Measurements from ENCODE around the gene DEXI.
"Not testable (repeated sequence)": the region's sequence is repeated elsewhere in the genome, so short reads cannot be mapped to it uniquely, and the experiment has no call there.

The DEXI gene

DNA sequence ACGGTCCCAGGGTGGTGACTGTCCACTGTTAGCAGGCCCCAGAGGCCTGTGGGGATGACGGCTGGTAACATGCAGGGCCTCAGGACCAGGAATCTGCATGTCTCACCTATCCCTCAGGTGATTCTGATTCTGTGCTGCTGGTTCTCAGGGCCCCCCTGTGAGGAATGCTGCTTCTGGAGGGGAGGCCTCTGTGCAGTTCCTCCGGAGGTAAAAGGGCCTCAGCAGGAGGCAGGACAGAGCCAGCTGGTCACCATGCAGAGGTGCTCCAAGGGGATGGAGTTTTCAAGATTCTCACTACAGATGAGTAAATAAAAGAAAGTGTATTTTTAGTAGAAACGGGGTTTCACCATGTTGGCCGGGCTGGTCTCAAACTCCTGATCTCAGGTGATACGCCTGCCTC, 35.9 kb upstream of the DEXI start:
- Mint-ChIP-seq H3K27ac (peak overlapping the region; percentile 18), H3K36me3 (ENCODE audit: low read depth) (peaks cover 56% of the 10 kb centered on the region), H3K4me1 (ENCODE audit: low read depth) (peaks cover 16% of the 10 kb centered on the region), H3K9me3 (no peaks in the 10 kb centered on the region), H3K27me3 (no peaks in the 10 kb centered on the region), H3K4me3 (no peak overlapping the region)

DNA sequence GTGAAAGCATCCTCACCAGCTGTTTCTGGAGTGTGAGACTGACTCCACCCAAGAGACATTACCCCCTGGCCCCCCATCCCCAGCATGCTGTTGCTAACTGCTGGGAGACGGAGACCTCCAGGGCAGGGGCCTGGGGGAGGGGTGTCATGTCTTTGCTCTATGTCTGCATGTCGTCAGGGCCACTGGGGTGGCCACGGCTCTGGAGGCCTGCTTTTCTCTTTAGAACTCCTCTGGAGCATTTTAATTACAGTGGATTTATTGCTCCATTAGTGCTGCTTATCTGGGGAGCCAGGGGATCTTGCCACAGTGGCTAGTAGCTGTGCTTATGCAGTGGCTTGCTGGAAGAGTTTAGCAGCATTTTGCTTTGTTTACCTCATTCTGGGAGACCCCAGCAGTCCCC, 34.4 kb upstream of the DEXI start:
- Mint-ChIP-seq H3K4me1 (ENCODE audit: low read depth) (peaks cover 24% of the 10 kb centered on the region), H3K27me3 (no peaks in the 10 kb centered on the region), H3K27ac (no peak overlapping the region), H3K4me3 (no peak overlapping the region), H3K36me3 (ENCODE audit: low read depth) (peaks cover 63% of the 10 kb centered on the region), H3K9me3 (no peaks in the 10 kb centered on the region)

- Mint-ChIP-seq H3K9me3 (no peaks in the 10 kb centered on the region), H3K4me1 (ENCODE audit: low read depth) (peaks cover 42% of the 10 kb centered on the region), H3K27me3 (no peaks in the 10 kb centered on the region), H3K36me3 (ENCODE audit: low read depth) (peaks cover 61% of the 10 kb centered on the region), H3K4me3 (no peak overlapping the region), H3K27ac (peak overlapping the region; percentile 73)
Observed at GRCh38 chr16:10972819-10973464, 30.7 kb upstream of the DEXI start.

GRCh38 chr16:10972108-10972818, 30.0 kb upstream of the DEXI start:
- Mint-ChIP-seq H3K27me3 (no peaks in the 10 kb centered on the region), H3K36me3 (ENCODE audit: low read depth) (peaks cover 56% of the 10 kb centered on the region), H3K4me3 (peak overlapping the region; percentile 2), H3K27ac (peak overlapping the region; percentile 76), H3K4me1 (ENCODE audit: low read depth) (peaks cover 38% of the 10 kb centered on the region), H3K9me3 (no peaks in the 10 kb centered on the region)

DNA sequence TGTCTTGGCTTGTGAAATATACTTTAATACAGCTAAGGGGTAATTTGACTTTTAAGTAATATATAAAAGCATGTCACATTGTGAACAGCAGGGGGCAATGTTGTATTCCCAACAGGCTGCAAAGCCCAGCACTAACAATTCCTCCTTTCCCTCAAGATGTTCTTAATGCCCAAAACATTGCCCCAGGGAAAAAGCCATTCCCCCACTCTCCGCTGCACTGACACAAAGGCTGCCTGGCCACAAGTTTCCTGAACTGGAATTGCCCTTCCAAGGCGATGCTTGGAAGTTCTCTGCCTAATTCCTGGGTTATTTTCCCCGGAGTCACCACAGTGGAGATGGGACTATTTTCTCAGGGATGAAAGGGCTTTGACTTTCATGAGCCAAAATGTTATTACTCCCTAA, 29.3 kb upstream of the DEXI start:
- Mint-ChIP-seq H3K27me3 (no peaks in the 10 kb centered on the region), H3K36me3 (ENCODE audit: low read depth) (peaks cover 59% of the 10 kb centered on the region), H3K4me1 (ENCODE audit: low read depth) (peaks cover 45% of the 10 kb centered on the region), H3K4me3 (no peak overlapping the region), H3K9me3 (no peaks in the 10 kb centered on the region), H3K27ac (no peak overlapping the region)

GRCh38 chr16:10970065-10970464, 27.8 kb upstream of the DEXI start:
- peaks cover 9% of the 10 kb centered on the region for H3K9me3 Mint-ChIP-seq

DNA sequence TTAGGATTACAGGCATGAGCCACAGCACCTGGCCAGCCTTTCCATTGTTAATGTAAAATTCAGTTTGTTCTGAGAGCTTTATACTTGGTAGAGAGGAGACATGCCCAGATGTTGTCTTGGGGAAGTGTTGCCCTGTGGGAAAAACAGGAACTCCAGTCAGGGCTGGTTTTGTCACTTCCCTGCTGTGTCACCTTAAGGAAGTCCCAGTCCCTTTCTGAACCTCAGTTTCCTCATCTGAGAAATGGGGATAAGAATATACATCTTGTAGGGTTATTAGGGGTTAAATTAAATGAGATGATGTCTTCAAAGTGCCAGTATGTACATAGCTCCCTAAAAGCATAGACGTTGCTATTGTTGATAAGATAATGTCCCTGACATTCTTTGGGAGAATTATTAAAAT, 27.3 kb upstream of the DEXI start:
- H3K27me3 Mint-ChIP-seq: no peaks in the 10 kb centered on the region
- peaks cover 9% of the 10 kb centered on the region for H3K9me3 Mint-ChIP-seq
- H3K4me1 Mint-ChIP-seq (ENCODE audit: low read depth): peaks cover 64% of the 10 kb centered on the region
- peaks cover 67% of the 10 kb centered on the region for H3K36me3 Mint-ChIP-seq (ENCODE audit: low read depth)
- H3K4me3 Mint-ChIP-seq: no peak overlapping the region
- H3K27ac Mint-ChIP-seq: peak overlapping the region; percentile 38

More at GRCh38 chr16:10970065-10970464, 27.8 kb upstream of the DEXI start:
- no peaks in the 10 kb centered on the region for H3K27me3 Mint-ChIP-seq
- H3K36me3 Mint-ChIP-seq (ENCODE audit: low read depth): peaks cover 68% of the 10 kb centered on the region
- H3K4me1 Mint-ChIP-seq (ENCODE audit: low read depth): peaks cover 60% of the 10 kb centered on the region
- H3K27ac Mint-ChIP-seq: no peak overlapping the region
- H3K4me3 Mint-ChIP-seq: no peak overlapping the region

DNA sequence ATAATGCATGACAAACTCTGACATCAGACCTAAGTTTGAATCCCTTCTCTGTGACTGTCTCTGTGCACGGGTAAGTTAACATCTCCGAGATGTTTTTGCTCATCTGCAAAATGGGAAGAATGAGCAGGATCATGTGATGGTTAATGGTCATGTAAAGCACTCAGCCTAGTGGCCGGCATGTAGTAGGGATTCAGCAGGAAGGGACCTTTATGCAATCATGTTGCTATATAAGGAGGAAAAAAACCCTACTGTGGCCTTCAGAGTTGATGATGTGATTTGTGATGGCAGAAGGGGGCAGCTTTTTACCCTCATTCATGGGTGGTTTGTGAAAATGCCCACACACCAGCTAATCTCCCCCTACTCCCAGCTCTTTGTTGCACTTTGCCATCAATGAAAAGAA, 26.2 kb upstream of the DEXI start:
- H3K9me3 Mint-ChIP-seq: peaks cover 9% of the 10 kb centered on the region
- no peaks in the 10 kb centered on the region for H3K27me3 Mint-ChIP-seq
- H3K27ac Mint-ChIP-seq: no peak overlapping the region
- peaks cover 73% of the 10 kb centered on the region for H3K4me1 Mint-ChIP-seq (ENCODE audit: low read depth)
- no peak overlapping the region for H3K4me3 Mint-ChIP-seq
- H3K36me3 Mint-ChIP-seq (ENCODE audit: low read depth): peaks cover 73% of the 10 kb centered on the region

DNA sequence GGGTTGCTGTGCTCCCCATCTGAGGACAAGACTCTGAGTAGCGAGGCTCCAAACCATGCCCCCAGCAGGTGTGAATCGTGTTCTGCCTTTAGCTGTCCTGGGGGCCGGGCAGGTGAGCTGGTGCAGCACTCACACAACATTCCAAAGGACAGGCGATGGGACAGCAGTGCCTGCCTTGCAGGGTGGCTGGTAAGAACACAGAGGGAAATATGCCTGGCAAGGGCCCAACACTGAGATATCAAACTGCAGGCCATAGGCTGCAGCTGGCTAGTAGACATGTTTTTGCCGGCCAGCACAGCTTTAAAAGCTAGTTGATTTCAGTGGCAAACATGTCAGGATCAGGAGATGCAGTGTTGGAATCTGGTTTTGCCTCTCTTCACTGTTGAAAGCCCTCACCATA, 25.7 kb upstream of the DEXI start:
- Mint-ChIP-seq H3K9me3 (peaks cover 9% of the 10 kb centered on the region), H3K27me3 (no peaks in the 10 kb centered on the region), H3K27ac (no peak overlapping the region), H3K4me3 (no peak overlapping the region), H3K36me3 (ENCODE audit: low read depth) (peaks cover 73% of the 10 kb centered on the region), H3K4me1 (ENCODE audit: low read depth) (peaks cover 73% of the 10 kb centered on the region)

GRCh38 chr16:10966559-10966958, 24.3 kb upstream of the DEXI start:
- Mint-ChIP-seq H3K27ac (peak overlapping the region; percentile 91), H3K36me3 (ENCODE audit: low read depth) (peaks cover 74% of the 10 kb centered on the region), H3K4me1 (ENCODE audit: low read depth) (peaks cover 73% of the 10 kb centered on the region), H3K4me3 (peak overlapping the region; percentile 24)
- H3K27me3 Mint-ChIP-seq, H3K9me3 Mint-ChIP-seq: not testable (repeated sequence)

DNA sequence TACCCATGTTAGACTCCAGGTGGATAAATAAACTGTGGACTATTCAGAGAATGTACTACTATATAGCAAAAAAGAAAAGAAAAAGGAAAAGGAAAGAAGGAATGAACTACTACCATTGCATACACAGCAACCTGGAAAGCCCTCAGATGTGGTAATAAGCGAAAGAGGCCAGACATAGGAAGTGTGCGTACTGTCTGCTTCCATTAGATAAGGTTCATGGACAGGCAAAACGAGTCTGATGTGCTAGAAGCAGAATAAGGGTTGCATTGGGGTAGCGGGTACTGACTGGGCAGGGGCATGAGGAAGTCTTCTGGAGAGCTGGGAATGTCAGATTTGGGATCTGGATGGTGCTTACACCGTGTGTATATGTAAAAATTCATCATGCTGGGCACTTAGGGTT, 23.9 kb upstream of the DEXI start:
- no peaks in the 10 kb centered on the region for H3K27me3 Mint-ChIP-seq
- peak overlapping the region; percentile 91 for H3K27ac Mint-ChIP-seq
- H3K4me3 Mint-ChIP-seq: peak overlapping the region; percentile 55
- peaks cover 74% of the 10 kb centered on the region for H3K36me3 Mint-ChIP-seq (ENCODE audit: low read depth)
- peaks cover 9% of the 10 kb centered on the region for H3K9me3 Mint-ChIP-seq
- peaks cover 73% of the 10 kb centered on the region for H3K4me1 Mint-ChIP-seq (ENCODE audit: low read depth)

DNA sequence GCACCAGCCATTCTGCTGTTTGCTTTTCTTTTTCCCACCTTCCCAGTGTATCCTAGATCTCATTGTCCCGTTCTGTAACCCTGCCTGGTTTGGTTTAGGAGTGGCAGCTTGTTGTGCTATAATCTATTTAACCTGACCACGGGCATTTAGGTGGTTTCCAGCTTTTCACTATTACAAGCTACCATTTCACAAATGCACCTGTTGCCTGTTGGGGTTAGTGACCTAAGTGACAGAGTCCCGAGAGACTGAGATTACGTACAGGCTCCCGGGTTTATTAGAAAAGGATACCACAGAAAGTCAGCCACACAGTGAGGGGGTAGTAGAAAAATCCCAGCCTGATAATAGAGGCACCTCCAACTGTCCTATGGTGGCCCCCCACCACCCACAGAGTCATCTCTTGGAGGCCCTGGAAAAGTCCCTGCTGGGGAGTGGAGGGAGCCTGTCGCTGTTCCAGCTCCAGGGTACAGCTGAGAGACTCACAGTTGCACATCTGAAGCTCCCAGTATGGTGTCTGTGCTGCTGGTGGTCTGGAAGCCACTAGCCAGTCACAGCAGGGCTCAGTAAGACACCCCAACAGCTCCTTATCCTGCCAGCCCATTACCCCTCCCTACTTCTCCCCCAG, 23.3 kb upstream of the DEXI start:
- H3K4me1 Mint-ChIP-seq (ENCODE audit: low read depth): peaks cover 75% of the 10 kb centered on the region
- peak overlapping the region; percentile 55 for H3K4me3 Mint-ChIP-seq
- no peaks in the 10 kb centered on the region for H3K27me3 Mint-ChIP-seq
- peak overlapping the region; percentile 94 for H3K27ac Mint-ChIP-seq
- peaks cover 73% of the 10 kb centered on the region for H3K36me3 Mint-ChIP-seq (ENCODE audit: low read depth)
- peaks cover 9% of the 10 kb centered on the region for H3K9me3 Mint-ChIP-seq

DNA sequence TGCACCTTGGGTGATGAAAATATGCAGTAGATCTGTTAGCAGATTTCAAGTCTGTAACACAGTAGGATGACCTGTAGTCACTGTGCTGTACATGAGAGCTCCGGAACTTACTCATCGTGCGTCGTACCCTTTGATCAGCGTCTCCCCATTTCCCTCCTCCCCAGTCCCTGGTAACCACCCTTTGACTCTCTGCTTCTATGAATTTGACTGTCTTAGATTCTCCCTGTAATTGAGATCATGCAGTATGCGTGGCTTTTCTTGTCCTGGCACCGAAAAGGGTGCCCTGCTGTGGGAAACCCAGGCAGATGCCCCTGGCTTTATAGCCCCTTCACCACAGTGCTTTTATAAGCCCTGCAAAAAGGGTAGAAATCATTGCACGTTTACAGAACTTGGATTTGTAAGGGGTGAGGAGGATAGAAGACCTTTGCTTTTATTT, 22.6 kb upstream of the DEXI start:
- Mint-ChIP-seq H3K9me3 (peaks cover 9% of the 10 kb centered on the region), H3K36me3 (ENCODE audit: low read depth) (peaks cover 71% of the 10 kb centered on the region), H3K4me1 (ENCODE audit: low read depth) (peaks cover 80% of the 10 kb centered on the region), H3K4me3 (peak overlapping the region; percentile 55), H3K27me3 (no peaks in the 10 kb centered on the region), H3K27ac (peak overlapping the region; percentile 94)

- Mint-ChIP-seq H3K4me3 (peak overlapping the region; percentile 76), H3K9me3 (peaks cover 9% of the 10 kb centered on the region), H3K27ac (peak overlapping the region; percentile 94), H3K36me3 (ENCODE audit: low read depth) (peaks cover 72% of the 10 kb centered on the region), H3K4me1 (ENCODE audit: low read depth) (peaks cover 80% of the 10 kb centered on the region), H3K27me3 (no peaks in the 10 kb centered on the region)
Observed at GRCh38 chr16:10964039-10964890, 22.0 kb upstream of the DEXI start.

All from stimulated activated naive CD8-positive, alpha-beta T cell treated with anti-CD3 and anti-CD28 coated beads, Interleukin-15, Interleukin-2, amounts not matched to agents 100 ng/mL and 50 ng/mL, for 24 hours (primary cell).